ENCODE measurements around the gene TIMD4. TPM values are rescaled to one million over a fixed set of nuclear protein-coding genes. Genes with fewer than 3 reads are reported as not detected.

The TIMD4 gene
- not detected in 2 replicates for total RNA-seq
- long read RNA-seq: 0 reads

GRCh38 chr5:156963125-156963524, at the start of gene TIMD4:
Gene TIMD4, minus strand, starts transcription at chr5:156963226. Its CDS starts 28 bp downstream, at chr5:156963198.
- Mint-ChIP-seq H3K27ac (no peak within 1 kb of the TSS), H3K27me3 (no peaks in the 10 kb centered on the region), H3K4me3 (ENCODE audit: low read depth) (no peak within 1 kb of the TSS), H3K9me3 (ENCODE audit: low read depth) (peaks cover 4% of the 10 kb centered on the region), H3K4me1 (ENCODE audit: low read depth) (peaks cover 5% of the 10 kb centered on the region), H3K36me3 (ENCODE audit: insufficient read depth) (peaks cover 2% of the 10 kb centered on the region)
- no peak for DNase-seq (ENCODE audit: low spot score, unreplicated experiment)
- no peak for TF ChIP-seq CTCF (IDR thresholded peaks at IDR 0.05; ENCODE audit: unreplicated experiment)

- Mint-ChIP-seq H3K36me3 (ENCODE audit: insufficient read depth) (peaks cover 3% of the 10 kb centered on the region), H3K27ac (no peak overlapping the region)
Measured at GRCh38 chr5:157006262-157006661, 43.2 kb upstream of the TIMD4 start.

GRCh38 chr5:157004893-157005551, 42.0 kb upstream of the TIMD4 start:
- H3K4me3 Mint-ChIP-seq (ENCODE audit: low read depth): no peak overlapping the region
- no peak for TF ChIP-seq CTCF (IDR thresholded peaks at IDR 0.05; ENCODE audit: unreplicated experiment)
- DNase-seq (ENCODE audit: low spot score, unreplicated experiment): no peak
- H3K36me3 Mint-ChIP-seq (ENCODE audit: insufficient read depth): peaks cover 5% of the 10 kb centered on the region
- H3K27me3 Mint-ChIP-seq: no peaks in the 10 kb centered on the region
- peaks cover 12% of the 10 kb centered on the region for H3K9me3 Mint-ChIP-seq (ENCODE audit: low read depth)
- no peak overlapping the region for H3K27ac Mint-ChIP-seq
- no peaks in the 10 kb centered on the region for H3K4me1 Mint-ChIP-seq (ENCODE audit: low read depth)

More at GRCh38 chr5:157006262-157006661, 43.2 kb upstream of the TIMD4 start:
- DNase-seq (ENCODE audit: low spot score, unreplicated experiment): no peak
- Mint-ChIP-seq H3K4me1 (ENCODE audit: low read depth) (no peaks in the 10 kb centered on the region), H3K9me3 (ENCODE audit: low read depth) (peaks cover 8% of the 10 kb centered on the region), H3K27me3 (no peaks in the 10 kb centered on the region), H3K4me3 (ENCODE audit: low read depth) (no peak overlapping the region)
- no peak for TF ChIP-seq CTCF (IDR thresholded peaks at IDR 0.05; ENCODE audit: unreplicated experiment)

GRCh38 chr5:156991714-156992113, 28.7 kb upstream of the TIMD4 start:
- H3K4me1 Mint-ChIP-seq (ENCODE audit: low read depth): no peaks in the 10 kb centered on the region
- H3K4me3 Mint-ChIP-seq (ENCODE audit: low read depth): no peak overlapping the region
- no peaks in the 10 kb centered on the region for H3K27me3 Mint-ChIP-seq
- H3K36me3 Mint-ChIP-seq (ENCODE audit: insufficient read depth): no peaks in the 10 kb centered on the region
- H3K9me3 Mint-ChIP-seq (ENCODE audit: low read depth): peaks cover 11% of the 10 kb centered on the region
- no peak for DNase-seq (ENCODE audit: low spot score, unreplicated experiment)
- no peak for TF ChIP-seq CTCF (IDR thresholded peaks at IDR 0.05; ENCODE audit: unreplicated experiment)
- no peak overlapping the region for H3K27ac Mint-ChIP-seq

GRCh38 chr5:156984064-156984463, 21.0 kb upstream of the TIMD4 start:
- no peaks in the 10 kb centered on the region for H3K4me1 Mint-ChIP-seq (ENCODE audit: low read depth)
- H3K9me3 Mint-ChIP-seq (ENCODE audit: low read depth): peaks cover 5% of the 10 kb centered on the region
- no peaks in the 10 kb centered on the region for H3K36me3 Mint-ChIP-seq (ENCODE audit: insufficient read depth)
- no peaks in the 10 kb centered on the region for H3K27me3 Mint-ChIP-seq
- H3K4me3 Mint-ChIP-seq (ENCODE audit: low read depth): no peak overlapping the region
- no peak for DNase-seq (ENCODE audit: low spot score, unreplicated experiment)
- no peak overlapping the region for H3K27ac Mint-ChIP-seq
- TF ChIP-seq CTCF (IDR thresholded peaks at IDR 0.05; ENCODE audit: unreplicated experiment): no peak

All from progenitor cell of endocrine pancreas (in vitro differentiated cells).